Subcutaneous adipose tissue (tissue), 4 donors: ENCODE measurements around the gene AMZ1. TPM values are rescaled to one million over a fixed set of nuclear protein-coding genes. Genes with fewer than 3 reads are reported as not detected.

ENCODE experiments used
- CTCF ChIP-seq: fragments of 450-650 bp; IDR thresholded peaks from one replicate; pipeline ENCODE4 v1.5.1; 2016; ENCODE audit warnings: low read depth, mild to moderate bottlenecking, control low read depth, antibody characterized with exemption, moderate library complexity
- total RNA-seq, 4 donors: library from RNA; depleted of rRNA; stranded (reverse); fragments of >200 nt; gene quantifications; one replicate each; pipeline ENCODE4 v1.1.0, GENCODE V29; 2016

AMZ1 gene
- total RNA-seq, 4 donors from 2014 or later: 0.19 to 0.68 (median 0.22) TPM; not detected in 1

- TF ChIP-seq CTCF: no peak
Observed at GRCh38 chr7:2709553-2710285, 21.7 kb downstream of the AMZ1 start.

- no peak for TF ChIP-seq CTCF
Observed at GRCh38 chr7:2710286-2710655, 22.3 kb downstream of the AMZ1 start.

GRCh38 chr7:2710901-2711551 lies 23.0 kb downstream of the AMZ1 start:
- no peak for TF ChIP-seq CTCF

DNA sequence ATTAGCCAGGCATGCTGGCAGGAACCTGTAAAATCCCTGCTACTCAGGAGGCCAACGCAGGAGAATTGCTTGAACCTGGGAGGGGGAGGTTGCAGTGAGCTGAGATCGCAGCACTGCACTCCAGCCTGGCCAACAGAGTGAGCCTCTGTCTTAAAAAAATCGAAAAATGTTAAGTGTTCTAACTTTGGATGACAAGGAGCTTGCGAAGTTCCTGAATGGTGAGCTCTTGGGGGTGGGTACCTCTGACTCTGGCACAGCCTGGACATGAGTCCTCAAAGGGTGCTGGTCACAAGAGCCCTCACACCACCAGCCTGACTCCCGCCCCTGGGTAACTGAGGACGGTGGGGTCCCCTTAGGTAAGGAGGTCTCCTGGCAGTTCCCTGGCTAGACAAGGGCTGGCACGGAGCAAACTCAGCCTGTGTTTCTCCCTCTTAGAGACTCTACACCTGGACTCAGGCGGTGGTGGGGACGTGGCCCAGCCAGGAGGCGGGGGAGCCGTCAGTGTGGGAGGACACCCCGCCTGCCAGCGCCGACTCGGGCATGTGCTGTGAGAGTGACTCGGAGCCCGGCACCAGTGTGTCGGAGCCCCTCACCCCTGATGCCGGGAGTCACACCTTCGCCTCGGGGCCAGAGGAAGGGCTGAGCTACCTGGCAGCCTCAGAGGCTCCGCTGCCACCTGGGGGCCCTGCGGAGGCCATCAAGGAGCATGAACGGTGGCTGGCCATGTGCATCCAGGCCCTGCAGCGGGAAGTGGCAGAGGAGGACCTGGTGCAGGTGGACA lies 24.1 kb downstream of the AMZ1 start:
- TF ChIP-seq CTCF: no peak

DNA sequence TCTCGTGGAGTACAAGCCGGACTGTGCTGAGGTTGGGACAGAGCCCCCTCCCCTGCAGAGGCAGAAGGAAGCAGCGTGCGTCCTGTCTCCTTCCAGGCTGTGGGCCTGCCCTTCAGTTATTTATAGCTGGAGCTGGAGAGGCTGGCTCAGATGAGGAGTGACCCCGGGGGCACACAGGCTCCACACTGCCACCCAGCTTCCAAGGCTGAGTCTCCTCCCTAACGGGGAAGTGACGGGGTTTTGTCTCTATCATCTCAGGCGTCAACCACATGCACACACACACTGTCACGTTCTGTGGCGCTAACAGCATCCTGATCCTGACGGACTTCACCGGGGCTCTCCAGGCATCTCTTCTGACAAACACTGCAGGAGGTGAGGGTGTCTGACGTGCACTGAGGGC lies 25.4 kb downstream of the AMZ1 start:
- TF ChIP-seq CTCF: no peak

GRCh38 chr7:2713978-2714377 lies 26.0 kb downstream of the AMZ1 start:
- TF ChIP-seq CTCF: no peak

- TF ChIP-seq CTCF: no peak
Observed at GRCh38 chr7:2714636-2715035, 26.6 kb downstream of the AMZ1 start.
